ENCODE data around the gene CSMD2.

GRCh38 chr1:33872275-33872674 lies 292.8 kb downstream of the CSMD2 start:
- TF ChIP-seq POLR2A (IDR thresholded peaks at IDR 0.05) (no peak), CTCF (IDR thresholded peaks at IDR 0.05) (no peak)
